SK-N-DZ (cell line): Measurements from ENCODE around the gene PRRT1B.
A peak's percentile ranks its signal among the peaks of the same experiment; 100 is the strongest.

ENCODE experiments used
- DNase-seq: peaks from one replicate; pipeline ENCODE4 v3.0.0-alpha.2; 2015; ENCODE audit warnings: low spot score

PRRT1B gene

DNA sequence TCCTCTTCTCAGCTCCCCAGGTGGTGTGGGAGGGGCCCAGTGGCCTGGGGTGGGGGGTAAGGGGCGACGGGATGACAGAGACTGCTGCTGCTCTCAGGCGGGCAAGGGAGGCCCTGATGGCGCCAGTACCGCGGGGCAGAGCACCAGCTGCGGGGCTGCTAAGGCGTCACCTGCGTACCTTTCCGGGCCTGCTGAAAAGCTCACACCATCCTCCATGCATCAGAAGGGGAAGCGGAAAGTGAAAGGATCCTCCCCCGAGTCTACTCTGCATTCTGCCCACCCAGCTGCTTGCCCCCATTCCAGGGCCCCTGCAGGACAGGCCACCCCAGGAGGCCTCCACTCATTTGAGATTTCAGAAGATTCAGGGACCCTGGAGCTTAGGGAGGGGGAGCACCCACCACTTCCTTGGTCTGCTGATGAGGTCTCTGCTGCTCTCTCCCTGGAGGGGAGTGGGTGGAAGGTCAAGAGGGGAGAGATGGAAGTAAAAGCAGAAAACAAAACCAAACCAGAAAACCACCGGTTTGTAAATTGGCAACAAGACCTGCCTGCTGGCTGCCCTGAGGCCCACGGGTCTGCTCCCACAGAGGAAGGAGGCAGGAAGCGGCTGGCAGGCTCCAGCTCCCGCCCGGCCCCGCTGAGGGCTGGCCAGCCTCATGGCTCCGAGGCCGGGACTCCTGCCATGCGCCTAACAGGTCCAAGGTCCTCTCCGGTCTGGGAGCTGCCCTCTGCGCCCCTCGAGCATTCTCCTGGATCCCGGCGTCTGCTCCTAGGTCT, 33.6 kb downstream of the PRRT1B start:
- DNase-seq: no peak

DNA sequence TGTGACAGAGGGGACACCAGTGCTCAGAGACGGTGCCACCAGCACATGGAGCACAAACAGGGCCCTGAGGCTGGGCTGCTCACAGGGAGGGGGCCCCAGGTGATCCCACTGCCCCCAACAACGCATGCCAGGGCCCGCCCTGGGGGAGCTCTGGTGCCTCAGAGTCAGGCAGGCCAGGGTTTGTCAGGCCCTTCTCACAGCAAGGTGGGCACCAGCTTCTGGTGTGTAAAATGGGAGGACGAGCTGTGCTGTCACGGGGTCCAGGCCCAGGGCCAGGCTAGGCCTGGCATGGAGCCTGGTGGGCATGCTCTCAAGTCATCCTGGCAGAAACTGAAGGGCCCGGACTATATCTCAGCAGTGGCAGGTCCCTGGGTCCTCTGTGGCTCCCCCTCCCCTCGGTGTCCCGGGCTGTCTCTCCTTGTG, 34.5 kb downstream of the PRRT1B start:
- DNase-seq: no peak

GRCh38 chr9:131580358-131580757, 35.0 kb downstream of the PRRT1B start:
- DNase-seq: no peak

DNA sequence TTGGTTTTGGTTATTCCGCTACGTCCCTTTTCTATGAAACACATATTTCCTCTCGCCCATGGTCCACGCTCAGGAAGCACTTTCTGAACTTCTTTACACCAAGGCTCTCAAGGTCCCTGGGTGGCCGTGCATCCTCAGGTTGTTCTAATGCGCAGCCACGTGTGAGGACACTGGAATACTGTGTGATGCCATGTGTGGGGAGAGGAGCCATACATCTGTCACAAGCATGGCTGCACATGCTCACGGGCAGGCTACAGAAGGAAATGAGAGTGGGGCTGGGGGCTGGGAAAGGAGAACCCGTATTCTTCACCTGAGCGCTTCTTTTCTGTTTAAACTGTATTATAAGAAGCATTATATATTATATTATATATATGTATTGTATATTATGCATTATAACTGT, 36.7 kb downstream of the PRRT1B start:
- no peak for DNase-seq

DNA sequence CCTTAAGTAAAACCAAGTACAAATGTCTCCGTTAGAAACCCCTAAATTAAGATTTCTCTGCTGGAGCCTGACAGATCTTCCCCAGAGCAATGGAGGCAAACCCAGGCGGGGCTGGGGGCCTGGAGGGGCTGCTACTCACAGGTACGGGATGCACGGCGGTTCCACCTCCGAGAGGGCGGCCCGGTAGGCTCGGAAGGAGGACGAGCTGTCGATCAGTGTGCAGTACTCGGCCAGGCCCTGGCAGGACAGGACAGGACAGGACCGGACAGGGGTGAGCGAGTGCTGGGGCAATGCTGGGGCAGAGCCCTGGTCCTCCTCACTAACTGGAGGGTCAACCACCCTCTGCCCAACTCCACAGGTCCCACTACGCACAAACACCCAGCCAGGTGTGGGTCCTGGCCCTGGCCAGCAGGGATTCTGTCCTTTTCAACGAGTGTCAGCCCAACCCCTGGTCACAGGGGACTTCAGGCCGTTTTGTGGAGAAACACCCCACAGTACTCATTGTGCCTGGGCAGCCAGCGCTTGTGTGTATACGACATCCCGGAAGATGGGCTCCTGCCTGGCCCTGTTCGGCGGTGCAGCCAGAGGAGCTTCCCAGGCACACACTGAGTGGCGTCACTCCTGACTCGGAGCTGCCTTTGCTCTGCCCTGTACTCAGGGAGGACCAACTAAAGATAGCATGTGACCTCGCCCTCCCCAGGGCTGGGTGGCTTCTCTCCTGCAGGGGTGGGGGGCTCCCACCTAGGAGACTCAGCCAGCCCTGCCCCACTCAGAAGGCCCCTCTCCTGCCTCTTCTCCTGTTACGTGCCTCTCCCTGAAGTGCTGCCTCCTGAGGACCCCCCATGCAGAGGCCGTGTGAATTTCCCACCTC, 37.4 kb downstream of the PRRT1B start:
- DNase-seq: no peak

DNA sequence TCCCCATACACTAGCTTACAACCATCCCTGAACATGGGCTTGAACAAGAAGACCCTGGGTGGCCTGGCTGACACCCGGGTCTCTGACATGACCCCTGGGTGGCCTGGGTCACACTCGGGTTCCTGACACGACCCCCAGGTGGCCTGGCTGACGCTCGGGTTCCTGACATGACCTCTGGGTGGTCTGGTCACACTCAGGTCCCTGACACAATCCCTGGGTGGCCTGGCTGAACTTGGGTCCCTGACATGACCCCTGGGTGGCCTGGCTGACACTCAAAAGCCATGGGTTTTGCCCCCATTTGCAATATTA, 38.0 kb downstream of the PRRT1B start:
- no peak for DNase-seq

DNA sequence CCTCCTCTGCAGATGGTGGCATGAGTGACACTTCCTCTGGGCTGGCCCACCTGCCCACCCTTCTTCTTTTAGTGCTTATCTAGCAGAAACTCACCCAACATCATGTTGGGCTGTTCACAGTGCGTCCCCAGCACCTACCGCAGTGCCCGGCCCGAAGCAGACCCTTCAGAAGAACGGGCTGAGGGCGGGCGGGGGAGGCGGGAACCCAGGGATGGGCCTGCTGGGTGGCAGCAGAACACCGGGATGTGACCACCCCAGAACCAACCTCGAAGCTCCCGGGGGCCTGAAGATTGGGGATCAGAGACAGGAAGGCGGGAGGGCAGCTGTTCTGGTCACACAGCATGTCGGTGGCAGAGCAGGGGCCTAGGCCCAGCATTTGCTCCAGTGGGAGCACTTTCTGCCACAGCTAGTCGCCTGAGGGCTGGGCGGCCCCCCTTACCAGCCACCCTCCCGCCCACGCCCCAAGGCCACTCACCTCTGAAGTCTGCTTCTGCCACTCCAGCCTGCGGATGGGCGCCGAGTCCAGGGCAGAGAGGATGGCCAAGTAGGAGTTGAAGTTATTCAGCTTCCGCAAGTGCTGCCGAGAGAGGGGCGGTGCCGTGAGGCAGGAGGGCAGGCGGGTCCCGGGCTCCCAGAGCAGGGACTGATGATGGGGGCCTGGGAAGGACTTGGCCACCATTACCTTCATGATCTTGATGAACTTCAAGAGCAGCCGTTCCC, 38.7 kb downstream of the PRRT1B start:
- DNase-seq: no peak

GRCh38 chr9:131584858-131585257, 39.5 kb downstream of the PRRT1B start:
- DNase-seq: no peak

GRCh38 chr9:131585375-131585774, 40.1 kb downstream of the PRRT1B start:
- no peak for DNase-seq

DNA sequence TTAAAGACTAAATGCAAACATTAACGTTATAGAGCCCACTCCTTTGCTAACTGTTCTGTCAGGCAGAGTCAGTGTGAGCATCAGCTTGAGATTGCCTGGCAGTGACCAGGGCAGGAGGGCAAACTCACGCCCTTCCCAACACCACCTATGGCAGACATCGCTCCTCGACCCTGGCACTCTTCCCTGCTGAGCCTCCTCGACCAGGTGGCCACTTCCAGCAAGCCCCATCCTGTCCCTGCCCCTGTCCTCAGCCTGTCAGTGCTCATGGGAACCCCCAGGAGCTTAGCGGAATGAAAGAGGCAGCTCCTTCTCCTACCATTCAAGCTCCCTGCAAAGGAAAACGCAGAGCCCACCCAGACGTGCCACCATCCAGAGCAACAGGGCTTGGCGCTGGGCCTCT, 42.0 kb downstream of the PRRT1B start:
- no peak for DNase-seq

DNA sequence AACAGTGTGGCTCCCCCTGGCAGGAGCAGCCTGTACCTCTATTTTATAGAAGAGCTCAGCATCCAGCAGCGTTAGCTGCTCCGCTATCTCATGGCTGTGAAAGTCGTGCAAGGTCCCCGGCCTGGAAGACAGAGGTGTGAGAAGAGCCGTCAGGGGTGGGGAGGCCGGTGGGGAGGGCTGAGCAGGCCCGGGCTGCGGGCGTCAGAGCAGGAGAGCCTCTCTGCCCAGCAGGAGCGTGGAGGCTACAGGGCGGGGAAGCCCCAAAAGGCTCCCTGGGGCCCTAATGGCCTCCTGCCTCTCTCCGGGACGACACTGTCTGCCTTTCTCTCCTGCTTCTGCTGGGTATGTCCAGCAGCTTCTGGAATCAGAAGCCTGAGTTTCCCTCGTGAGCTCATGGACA, 42.6 kb downstream of the PRRT1B start:
- no peak for DNase-seq

- DNase-seq: no peak
Observed at GRCh38 chr9:131588396-131588795, 43.1 kb downstream of the PRRT1B start.

GRCh38 chr9:131589124-131589711, 43.9 kb downstream of the PRRT1B start:
- DNase-seq: no peak

DNA sequence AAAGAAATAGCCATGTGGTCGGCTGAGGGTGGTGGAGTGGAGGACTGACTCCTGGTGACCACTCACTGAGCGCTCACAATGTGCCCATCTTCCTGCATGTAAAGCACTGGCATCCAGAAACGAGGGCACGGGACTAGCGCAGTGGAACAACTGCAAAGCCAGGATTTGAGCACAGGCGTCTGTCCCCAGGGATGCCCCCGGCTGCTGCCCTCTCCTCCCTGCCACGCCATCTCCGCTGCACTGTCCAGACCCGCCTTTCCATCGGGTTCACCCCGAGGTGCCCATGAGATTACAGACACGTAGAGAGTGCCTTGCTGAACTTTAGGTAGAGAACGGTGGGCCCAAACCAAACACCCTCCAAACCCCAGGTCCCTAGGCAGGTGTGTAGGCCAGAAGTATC, 44.7 kb downstream of the PRRT1B start:
- no peak for DNase-seq

DNA sequence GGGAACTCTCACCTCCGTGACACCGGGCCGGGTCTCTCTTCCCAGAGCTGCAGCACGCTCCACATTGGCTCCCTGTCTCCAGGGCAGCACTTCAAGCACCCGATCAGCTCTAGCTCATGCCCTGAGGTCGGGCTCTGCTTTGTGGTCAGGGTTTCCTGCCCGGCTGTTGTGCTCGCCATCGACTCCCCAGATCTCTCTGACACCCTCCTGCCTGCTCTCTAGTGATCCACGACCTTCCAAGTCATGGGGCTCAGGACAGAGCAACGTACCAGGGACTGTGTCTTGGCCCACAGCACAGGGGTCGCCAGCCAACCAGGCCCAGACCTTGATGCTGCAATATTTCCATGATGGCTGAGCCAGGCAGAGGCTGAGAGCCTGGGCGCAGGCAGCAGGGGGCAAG, 45.1 kb downstream of the PRRT1B start:
- DNase-seq: no peak

GRCh38 chr9:131590907-131591844, 45.9 kb downstream of the PRRT1B start:
- DNase-seq: peak; percentile 77

GRCh38 chr9:131591845-131592208, 46.5 kb downstream of the PRRT1B start:
- no peak for DNase-seq

GRCh38 chr9:131593091-131593820, 47.9 kb downstream of the PRRT1B start:
- DNase-seq: no peak

DNA sequence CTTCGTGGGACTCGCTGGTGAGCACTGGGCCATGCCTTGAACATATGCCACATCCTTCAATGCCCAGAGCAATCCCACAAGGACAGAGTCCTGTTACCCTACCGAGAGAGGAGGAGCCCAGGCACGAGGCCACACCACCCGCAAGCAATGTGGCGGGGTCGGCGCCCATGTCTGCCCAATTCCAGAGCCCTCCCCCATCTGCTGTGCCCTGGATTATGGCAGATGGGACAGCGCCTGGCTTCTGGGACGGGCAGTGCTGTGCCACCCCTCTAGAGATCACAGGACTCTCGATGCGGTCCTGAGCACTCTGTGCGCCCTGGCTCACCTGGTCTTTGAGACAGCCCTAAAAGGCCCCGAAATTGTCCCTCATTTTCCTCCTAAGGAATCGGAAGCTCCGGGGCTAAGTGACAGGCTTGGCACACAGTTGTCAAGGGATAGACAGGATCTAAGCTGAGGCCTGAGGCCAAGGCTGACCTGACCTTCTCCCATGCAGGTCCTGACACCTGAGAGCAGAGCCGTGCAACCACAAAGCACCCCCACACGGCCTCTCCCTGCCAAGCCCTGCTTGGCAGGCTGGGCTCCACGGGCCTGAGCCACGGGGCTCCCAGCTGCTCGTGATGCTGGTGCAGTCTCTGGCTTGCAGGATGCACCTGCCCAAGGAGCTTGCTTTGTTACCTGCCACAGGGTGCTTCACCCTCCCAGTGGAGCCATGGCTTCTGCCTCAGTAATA, 48.8 kb downstream of the PRRT1B start:
- no peak for DNase-seq
